ENCODE results near the gene KRT8. TPM values are rescaled to one million over a fixed set of nuclear protein-coding genes. Genes with fewer than 3 reads are reported as not detected.

The KRT8 gene
- total and polyA plus RNA-seq, 2 donors (not counting 1 experiment from before 2014, with no cell fraction given) = 0.24 to 0.94 TPM

DNA sequence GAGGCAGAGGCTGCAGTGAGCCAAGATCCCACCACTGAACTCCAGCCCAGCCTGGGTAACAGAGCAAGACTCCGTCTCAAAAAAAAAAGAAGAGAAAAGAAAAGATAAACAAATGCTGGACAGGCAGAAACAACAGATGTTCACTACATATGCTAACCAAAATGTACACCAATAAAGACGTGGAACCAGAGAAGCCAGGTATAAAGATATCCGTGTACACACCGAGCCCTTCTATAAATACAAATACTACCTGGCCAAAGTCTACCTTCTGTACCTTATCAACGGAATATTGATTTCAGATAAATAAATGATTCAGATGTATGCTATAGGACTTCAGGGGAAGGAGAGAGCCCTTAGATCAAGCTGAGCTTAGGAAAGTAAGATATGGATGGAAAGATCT, 10.8 kb upstream of the KRT8 start:
- no peaks in the 10 kb centered on the region for H3K9me3 ChIP-seq (ENCODE audit: control extremely low read depth in 1 of 3, control insufficient read depth in 2 of 3, insufficient read depth in 1 of 3, low read length in 2 of 3)
- no peak overlapping the region for H3K4me2 ChIP-seq (replicated peaks; ENCODE audit: low read depth, low read length, poor library complexity, severe bottlenecking)
- H3K27ac Mint-ChIP-seq = no peak overlapping the region
- no peaks in the 10 kb centered on the region for H4K20me1 ChIP-seq (ENCODE audit: control insufficient read depth, insufficient read depth, low read length, poor library complexity, severe bottlenecking)
- ChIA-PET POLR2A (no interaction called here), CTCF (interaction anchor here (0.6 kb wide), 1 partner anchor 842 kb away, joined by 3 read pairs; no protein-coding TSS in a partner anchor)
- ATAC-seq (ENCODE audit: low read depth) (no peak), DNase-seq (no peak)
- H3K27me3 Mint-ChIP-seq = peaks cover 8% of the 10 kb centered on the region
- H3K4me3 Mint-ChIP-seq = no peak overlapping the region
- no peaks in the 10 kb centered on the region for H3K4me1 Mint-ChIP-seq
- no peak overlapping the region for H3K27ac ChIP-seq (ENCODE audit: low read length in 2 of 2)
- H3K4me1 ChIP-seq (ENCODE audit: control insufficient read depth in 2 of 2, insufficient read depth in 2 of 2, low read length in 2 of 2) = no peaks in the 10 kb centered on the region
- no peak overlapping the region for H3K9ac ChIP-seq (ENCODE audit: low read length)
- H2AFZ ChIP-seq (ENCODE audit: insufficient read depth, low read depth, low read length, poor library complexity, severe bottlenecking) = no peak overlapping the region
- H3K36me3 ChIP-seq (replicated peaks in 1 of 2; ENCODE audit: control extremely low read depth in 1 of 2, control insufficient read depth in 1 of 2, extremely low read depth in 1 of 2, insufficient read depth in 2 of 2, low read length in 1 of 2) = no peaks in the 10 kb centered on the region
- no CpG with 5 or more reads among the region's 5 CpGs for WGBS (ENCODE audit: insufficient coverage)
- no peaks in the 10 kb centered on the region for H3K79me2 ChIP-seq (ENCODE audit: control insufficient read depth, insufficient read depth, low read length)
- intact Hi-C loops (cut with micrococcal nuclease) = no loop called here
- H3K4me3 ChIP-seq (ENCODE audit: control extremely low read depth in 1 of 5, extremely low read depth in 1 of 5, insufficient read depth in 1 of 5, low read depth in 2 of 5, low read length in 4 of 5) = no peak overlapping the region
- peaks cover 0 to 2% (median 0%) of the 10 kb centered on the region in 4 experiments for H3K27me3 ChIP-seq (replicated peaks in 1 of 4; ENCODE audit: control extremely low read depth in 1 of 4, control insufficient read depth in 3 of 4, insufficient read depth in 4 of 4, low read length in 3 of 4)
- TF ChIP-seq, protein P1, sequence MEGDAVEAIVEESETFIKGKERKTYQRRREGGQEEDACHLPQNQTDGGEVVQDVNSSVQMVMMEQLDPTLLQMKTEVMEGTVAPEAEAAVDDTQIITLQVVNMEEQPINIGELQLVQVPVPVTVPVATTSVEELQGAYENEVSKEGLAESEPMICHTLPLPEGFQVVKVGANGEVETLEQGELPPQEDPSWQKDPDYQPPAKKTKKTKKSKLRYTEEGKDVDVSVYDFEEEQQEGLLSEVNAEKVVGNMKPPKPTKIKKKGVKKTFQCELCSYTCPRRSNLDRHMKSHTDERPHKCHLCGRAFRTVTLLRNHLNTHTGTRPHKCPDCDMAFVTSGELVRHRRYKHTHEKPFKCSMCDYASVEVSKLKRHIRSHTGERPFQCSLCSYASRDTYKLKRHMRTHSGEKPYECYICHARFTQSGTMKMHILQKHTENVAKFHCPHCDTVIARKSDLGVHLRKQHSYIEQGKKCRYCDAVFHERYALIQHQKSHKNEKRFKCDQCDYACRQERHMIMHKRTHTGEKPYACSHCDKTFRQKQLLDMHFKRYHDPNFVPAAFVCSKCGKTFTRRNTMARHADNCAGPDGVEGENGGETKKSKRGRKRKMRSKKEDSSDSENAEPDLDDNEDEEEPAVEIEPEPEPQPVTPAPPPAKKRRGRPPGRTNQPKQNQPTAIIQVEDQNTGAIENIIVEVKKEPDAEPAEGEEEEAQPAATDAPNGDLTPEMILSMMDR (IDR thresholded peaks at IDR 0.05) = no peak
- no peaks in the 10 kb centered on the region for H3K9me3 Mint-ChIP-seq (ENCODE audit: insufficient read depth)

GRCh38 chr12:52914576-52915121, 9.8 kb upstream of the KRT8 start:
- WGBS (ENCODE audit: insufficient coverage) = 91% methylated on average over 5 of the region's 7 CpGs
- Histone ChIP-seq H3K36me3 (replicated peaks in 1 of 2; ENCODE audit: control extremely low read depth in 1 of 2, control insufficient read depth in 1 of 2, extremely low read depth in 1 of 2, insufficient read depth in 2 of 2, low read length in 1 of 2) (no peaks in the 10 kb centered on the region), H3K4me3 (ENCODE audit: control extremely low read depth in 1 of 5, extremely low read depth in 1 of 5, insufficient read depth in 1 of 5, low read depth in 2 of 5, low read length in 4 of 5) (no peak overlapping the region), H3K79me2 (ENCODE audit: control insufficient read depth, insufficient read depth, low read length) (no peaks in the 10 kb centered on the region), H4K20me1 (ENCODE audit: control insufficient read depth, insufficient read depth, low read length, poor library complexity, severe bottlenecking) (no peaks in the 10 kb centered on the region), H3K27ac (ENCODE audit: low read length in 2 of 2) (no peak overlapping the region), H3K9ac (ENCODE audit: low read length) (no peak overlapping the region), H3K4me2 (replicated peaks; ENCODE audit: low read depth, low read length, poor library complexity, severe bottlenecking) (no peak overlapping the region), H3K27me3 (replicated peaks in 1 of 4; ENCODE audit: control extremely low read depth in 1 of 4, control insufficient read depth in 3 of 4, insufficient read depth in 4 of 4, low read length in 3 of 4) (peaks cover 0 to 2% (median 0%) of the 10 kb centered on the region in 4 experiments), H2AFZ (ENCODE audit: insufficient read depth, low read depth, low read length, poor library complexity, severe bottlenecking) (no peak overlapping the region), H3K9me3 (ENCODE audit: control extremely low read depth in 1 of 3, control insufficient read depth in 2 of 3, insufficient read depth in 1 of 3, low read length in 2 of 3) (no peaks in the 10 kb centered on the region), H3K4me1 (ENCODE audit: control insufficient read depth in 2 of 2, insufficient read depth in 2 of 2, low read length in 2 of 2) (no peaks in the 10 kb centered on the region)
- Mint-ChIP-seq H3K27me3 (peaks cover 8% of the 10 kb centered on the region), H3K27ac (no peak overlapping the region), H3K9me3 (ENCODE audit: insufficient read depth) (no peaks in the 10 kb centered on the region), H3K4me3 (no peak overlapping the region), H3K4me1 (no peaks in the 10 kb centered on the region)
- POLR2A ChIA-PET = no interaction called here
- CTCF ChIA-PET = interaction anchor here (0.6 kb wide), 1 partner anchor 7 kb away, joined by 4 read pairs; no protein-coding TSS in a partner anchor
- ATAC-seq (ENCODE audit: low read depth) = no peak
- no peak for DNase-seq
- TF ChIP-seq, protein P1 (IDR thresholded peaks at IDR 0.05) = no peak
- no peak for TF ChIP-seq EZH2 (IDR thresholded peaks at IDR 0.05; ENCODE audit: borderline replicate concordance, insufficient read depth, low read depth, low read length, poor library complexity, severe bottlenecking)
- intact Hi-C loops (cut with micrococcal nuclease) = no loop called here
